Smooth muscle cell (in vitro differentiated cells): Measurements from ENCODE around the gene TPPP. TPM values are rescaled to one million over a fixed set of nuclear protein-coding genes. Genes with fewer than 3 reads are reported as not detected.

Source experiments
- DNase-seq: peaks from one replicate; lab custom pipeline; 2025; ENCODE audit not compliant: unreplicated experiment; lab: John Stamatoyannopoulos, UW
- H2AFZ ChIP-seq: fragments of 200-600 bp; sonication (generic); 2 replicates; pipeline ENCODE4 v1.6.0; 2016; ENCODE audit warnings: antibody characterized with exemption, low read depth, mild to moderate bottlenecking
- H3F3A ChIP-seq: fragments of 200-600 bp; sonication (generic); 2 replicates; pipeline ENCODE4 v1.6.0; 2017; ENCODE audit warnings: antibody characterized with exemption, low read depth
- H3K27ac ChIP-seq: fragments of 200-600 bp; sonication (generic); 2 replicates; pipeline ENCODE4 v1.5.1; 2016; ENCODE audit warnings: low read depth, mild to moderate bottlenecking
- H3K27me3 ChIP-seq: fragments of 200-600 bp; sonication (generic); 2 replicates; pipeline ENCODE4 v1.6.1; 2016; ENCODE audit warnings: low read depth, mild to moderate bottlenecking
- H3K36me3 ChIP-seq: fragments of 200-600 bp; sonication (generic); 2 replicates; pipeline ENCODE4 v1.5.1; 2016; ENCODE audit warnings: low read depth
- H3K4me1 ChIP-seq: fragments of 200-600 bp; sonication (generic); 2 replicates; pipeline ENCODE4 v1.5.1; 2016; ENCODE audit warnings: low read depth
- H3K4me2 ChIP-seq: fragments of 200-600 bp; sonication (generic); 2 replicates; pipeline ENCODE4 v1.6.0; 2016; ENCODE audit warnings: mild to moderate bottlenecking
- H3K4me3 ChIP-seq: fragments of 200-600 bp; sonication (generic); 2 replicates; pipeline ENCODE4 v1.5.1; 2016; ENCODE audit warnings: mild to moderate bottlenecking
- H3K79me2 ChIP-seq: fragments of 200-600 bp; sonication (generic); 2 replicates; pipeline ENCODE4 v1.6.0; 2016; ENCODE audit warnings: low read depth, mild to moderate bottlenecking
- H3K9ac ChIP-seq: fragments of 200-600 bp; sonication (generic); 2 replicates; pipeline ENCODE4 v1.6.0; 2016; ENCODE audit warnings: low read depth
- H3K9me3 ChIP-seq: fragments of 200-600 bp; sonication (generic); replicated peaks from 2 replicates; pipeline ENCODE4 v1.5.1; 2016; ENCODE audit warnings: low read depth
- H4K20me1 ChIP-seq: fragments of 200-600 bp; sonication (generic); 2 replicates; pipeline ENCODE4 v1.6.0; 2016; ENCODE audit warnings: low read depth
- WGBS: methylation state at CpG from one replicate; pipeline ENCODE4 v1.1.7; 2016; ENCODE audit warnings: low lambda C conversion rate; 5-methylcytosine and 5-hydroxymethylcytosine counted together
- polyA plus RNA-seq: library from polyadenylated mRNA; unstranded; fragments of >200 nt; fragmentation: Nextera tagmentation; extraction: Ambion mirVana; gene quantifications from 2 replicates; pipeline ENCODE4 v1.2.1, GENCODE V29; 2016
- total RNA-seq: library from RNA; depleted of rRNA; stranded (reverse); fragments of >200 nt; gene quantifications from 2 replicates; pipeline ENCODE4 v1.2.3, GENCODE V29; 2014
- TF ChIP-seq, protein P1 (sequence below): fragments of 200-600 bp; sonication (generic); IDR thresholded peaks from 2 replicates; pipeline ENCODE4 v1.5.1; 2017; ENCODE audit warnings: borderline replicate concordance, mild to moderate bottlenecking, antibody characterized with exemption; ENCODE audit not compliant: insufficient read depth, poor library complexity, severe bottlenecking

TPPP gene
- total and polyA plus RNA-seq, 2 experiments from 2014 or later: not detected

DNA sequence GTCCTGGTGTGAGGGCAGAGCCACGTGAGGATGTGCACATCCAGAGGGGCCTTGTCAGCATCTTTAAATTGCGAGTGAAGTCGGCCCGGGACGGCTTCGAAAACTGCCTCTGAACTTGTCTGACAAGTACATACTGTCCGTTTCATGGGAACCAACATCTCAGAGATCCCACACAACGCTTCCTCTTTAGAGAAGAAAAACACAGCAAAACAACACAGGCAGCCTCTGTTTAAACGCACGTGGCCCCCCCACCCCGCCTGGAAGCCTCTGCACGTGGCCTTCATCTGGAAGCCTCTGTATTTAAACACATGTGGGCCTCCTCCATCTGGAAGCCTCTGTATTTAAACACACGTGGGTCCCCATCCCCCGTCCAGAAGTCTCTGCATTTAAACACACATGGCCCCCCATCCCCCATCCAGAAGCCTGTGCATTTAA lies 51.8 kb downstream of the TPPP start:
- Histone ChIP-seq H4K20me1 (no peaks in the 10 kb centered on the region), H3K79me2 (no peaks in the 10 kb centered on the region), H3K4me1 (no peaks in the 10 kb centered on the region), H3K27ac (no peak overlapping the region), H3K9ac (no peak overlapping the region), H3K36me3 (no peaks in the 10 kb centered on the region), H3F3A (no peaks in the 10 kb centered on the region), H3K4me3 (no peak overlapping the region), H3K4me2 (no peak overlapping the region), H3K27me3 (no peaks in the 10 kb centered on the region), H2AFZ (no peak overlapping the region), H3K9me3 (no peaks in the 10 kb centered on the region)
- 93% methylated on average over 14 of the region's 14 CpGs for WGBS
- no peak for DNase-seq
- TF ChIP-seq, protein P1, sequence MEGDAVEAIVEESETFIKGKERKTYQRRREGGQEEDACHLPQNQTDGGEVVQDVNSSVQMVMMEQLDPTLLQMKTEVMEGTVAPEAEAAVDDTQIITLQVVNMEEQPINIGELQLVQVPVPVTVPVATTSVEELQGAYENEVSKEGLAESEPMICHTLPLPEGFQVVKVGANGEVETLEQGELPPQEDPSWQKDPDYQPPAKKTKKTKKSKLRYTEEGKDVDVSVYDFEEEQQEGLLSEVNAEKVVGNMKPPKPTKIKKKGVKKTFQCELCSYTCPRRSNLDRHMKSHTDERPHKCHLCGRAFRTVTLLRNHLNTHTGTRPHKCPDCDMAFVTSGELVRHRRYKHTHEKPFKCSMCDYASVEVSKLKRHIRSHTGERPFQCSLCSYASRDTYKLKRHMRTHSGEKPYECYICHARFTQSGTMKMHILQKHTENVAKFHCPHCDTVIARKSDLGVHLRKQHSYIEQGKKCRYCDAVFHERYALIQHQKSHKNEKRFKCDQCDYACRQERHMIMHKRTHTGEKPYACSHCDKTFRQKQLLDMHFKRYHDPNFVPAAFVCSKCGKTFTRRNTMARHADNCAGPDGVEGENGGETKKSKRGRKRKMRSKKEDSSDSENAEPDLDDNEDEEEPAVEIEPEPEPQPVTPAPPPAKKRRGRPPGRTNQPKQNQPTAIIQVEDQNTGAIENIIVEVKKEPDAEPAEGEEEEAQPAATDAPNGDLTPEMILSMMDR: no peak

- WGBS: 98% methylated on average over 35 of the region's 35 CpGs
Measured at GRCh38 chr5:640461-641330, 52.5 kb downstream of the TPPP start.

GRCh38 chr5:639584-640213 lies 53.5 kb downstream of the TPPP start:
- Histone ChIP-seq H3K27ac (no peak overlapping the region), H3K79me2 (no peaks in the 10 kb centered on the region), H3K9ac (no peak overlapping the region), H3K4me2 (no peak overlapping the region), H3K36me3 (no peaks in the 10 kb centered on the region), H3K4me1 (no peaks in the 10 kb centered on the region), H4K20me1 (no peaks in the 10 kb centered on the region), H3K9me3 (no peaks in the 10 kb centered on the region), H3K4me3 (no peak overlapping the region), H2AFZ (no peak overlapping the region), H3K27me3 (no peaks in the 10 kb centered on the region), H3F3A (no peaks in the 10 kb centered on the region)
- TF ChIP-seq, protein P1: no peak
- 98% methylated on average over 20 of the region's 20 CpGs for WGBS
- no peak for DNase-seq

More at GRCh38 chr5:640461-641330, 52.5 kb downstream of the TPPP start:
- Histone ChIP-seq H3F3A (no peaks in the 10 kb centered on the region), H3K4me2 (no peak overlapping the region), H3K9ac (no peak overlapping the region), H3K4me1 (no peaks in the 10 kb centered on the region), H3K36me3 (no peaks in the 10 kb centered on the region), H3K9me3 (no peaks in the 10 kb centered on the region), H2AFZ (no peak overlapping the region), H3K27ac (no peak overlapping the region), H3K79me2 (no peaks in the 10 kb centered on the region), H4K20me1 (no peaks in the 10 kb centered on the region), H3K4me3 (no peak overlapping the region), H3K27me3 (no peaks in the 10 kb centered on the region)
- TF ChIP-seq, protein P1: no peak
- DNase-seq: no peak

- no peaks in the 10 kb centered on the region for H3K36me3 ChIP-seq
- H4K20me1 ChIP-seq: no peaks in the 10 kb centered on the region
- no peak overlapping the region for H3K4me3 ChIP-seq
- no peaks in the 10 kb centered on the region for H3K4me1 ChIP-seq
- TF ChIP-seq, protein P1: no peak
- no peak overlapping the region for H3K4me2 ChIP-seq
- H3K27me3 ChIP-seq: no peaks in the 10 kb centered on the region
- H2AFZ ChIP-seq: no peak overlapping the region
- over 99% methylated on average over 9 of the region's 9 CpGs for WGBS
- H3F3A ChIP-seq: no peaks in the 10 kb centered on the region
- H3K27ac ChIP-seq: no peak overlapping the region
- H3K79me2 ChIP-seq: no peaks in the 10 kb centered on the region
- H3K9me3 ChIP-seq: no peaks in the 10 kb centered on the region
- DNase-seq: no peak
- no peak overlapping the region for H3K9ac ChIP-seq
Measured at GRCh38 chr5:639253-639530, 54.0 kb downstream of the TPPP start.
